NCI-H748 (cell line): ENCODE measurements around the gene RTL10.
A peak's percentile ranks its signal among the peaks of the same experiment; 100 is the strongest.

Experiments
- DNase-seq: peaks from one replicate; lab custom pipeline; 2025; ENCODE audit not compliant: unreplicated experiment; lab: John Stamatoyannopoulos, UW

RTL10 gene

GRCh38 chr22:19824926-19825339, 29.7 kb downstream of the RTL10 start:
- DNase-seq: no peak

GRCh38 chr22:19824212-19824925, 30.3 kb downstream of the RTL10 start:
- DNase-seq: no peak

- peak; percentile 18 for DNase-seq
Measured at GRCh38 chr22:19823902-19824211, 30.8 kb downstream of the RTL10 start.

DNA sequence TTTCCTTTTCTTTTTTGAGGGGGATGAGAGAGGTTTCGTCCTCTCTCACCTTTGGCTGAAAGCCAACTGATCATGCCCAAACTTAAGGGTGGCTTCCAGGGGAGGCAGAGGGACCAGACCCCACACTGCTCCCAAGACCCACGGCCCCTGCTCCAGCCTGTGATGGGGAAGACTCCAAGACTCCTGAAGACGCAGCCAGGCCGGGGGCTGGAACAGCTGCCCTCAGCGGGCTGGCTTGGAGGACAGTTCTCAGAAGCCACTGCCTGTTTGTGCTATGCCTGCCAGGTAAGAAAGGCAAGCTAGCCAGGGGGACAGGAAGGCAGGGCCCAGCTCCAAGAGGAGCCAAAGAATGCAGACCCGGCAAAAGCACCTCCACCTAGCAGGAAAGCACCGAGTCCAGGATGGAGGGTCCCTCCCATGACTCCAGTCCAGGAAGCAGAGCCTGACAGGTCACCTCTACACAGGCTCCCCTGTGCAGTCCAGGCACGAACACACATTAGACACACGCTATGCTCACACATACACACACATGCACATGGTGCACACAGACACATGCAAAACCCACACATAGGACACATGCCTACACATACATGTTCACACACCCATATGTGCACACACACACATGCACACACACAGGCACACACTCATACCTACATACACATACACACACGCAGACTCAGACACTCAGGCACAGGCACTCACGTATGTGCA, 31.3 kb downstream of the RTL10 start:
- no peak for DNase-seq

DNA sequence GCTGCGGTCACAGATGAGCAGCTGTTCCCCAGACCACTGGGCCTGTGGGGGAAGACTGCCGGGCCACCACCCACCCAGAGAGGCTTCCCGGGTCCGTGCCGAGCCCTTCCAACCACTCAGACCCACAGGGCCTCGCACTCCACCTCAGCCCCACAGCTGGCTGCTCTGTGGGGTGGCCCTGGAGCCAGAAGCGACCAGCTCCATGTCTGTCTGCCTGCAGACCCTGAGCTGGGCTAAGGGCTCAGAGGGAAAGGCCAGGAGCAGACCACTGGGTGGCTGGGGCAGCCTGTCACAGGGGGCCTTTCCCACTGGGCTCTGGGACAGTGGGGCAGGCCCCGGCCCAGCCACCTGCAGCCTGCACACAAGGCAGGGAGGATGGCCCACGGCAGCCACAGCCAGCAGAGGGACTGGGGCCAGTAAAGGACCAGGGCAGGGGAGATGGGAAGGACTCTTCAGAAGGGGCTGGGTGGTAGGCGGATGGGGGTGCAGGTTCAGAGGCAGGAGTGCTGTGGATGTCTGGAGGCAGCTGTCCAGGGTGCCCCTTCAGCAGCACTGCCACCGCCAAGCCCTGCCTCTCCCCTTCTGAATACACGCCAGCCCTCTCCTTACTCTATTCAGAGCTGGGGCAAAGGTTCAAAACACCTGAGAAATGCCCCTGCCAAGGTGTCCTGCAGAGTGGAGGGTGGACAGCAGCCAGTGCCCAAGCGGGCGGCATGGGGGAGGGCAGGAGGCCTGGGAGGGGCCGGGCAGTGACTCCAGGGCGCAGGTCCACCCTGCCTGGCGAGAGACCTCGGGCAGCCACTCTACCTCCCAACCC, 32.2 kb downstream of the RTL10 start:
- DNase-seq: no peak

DNA sequence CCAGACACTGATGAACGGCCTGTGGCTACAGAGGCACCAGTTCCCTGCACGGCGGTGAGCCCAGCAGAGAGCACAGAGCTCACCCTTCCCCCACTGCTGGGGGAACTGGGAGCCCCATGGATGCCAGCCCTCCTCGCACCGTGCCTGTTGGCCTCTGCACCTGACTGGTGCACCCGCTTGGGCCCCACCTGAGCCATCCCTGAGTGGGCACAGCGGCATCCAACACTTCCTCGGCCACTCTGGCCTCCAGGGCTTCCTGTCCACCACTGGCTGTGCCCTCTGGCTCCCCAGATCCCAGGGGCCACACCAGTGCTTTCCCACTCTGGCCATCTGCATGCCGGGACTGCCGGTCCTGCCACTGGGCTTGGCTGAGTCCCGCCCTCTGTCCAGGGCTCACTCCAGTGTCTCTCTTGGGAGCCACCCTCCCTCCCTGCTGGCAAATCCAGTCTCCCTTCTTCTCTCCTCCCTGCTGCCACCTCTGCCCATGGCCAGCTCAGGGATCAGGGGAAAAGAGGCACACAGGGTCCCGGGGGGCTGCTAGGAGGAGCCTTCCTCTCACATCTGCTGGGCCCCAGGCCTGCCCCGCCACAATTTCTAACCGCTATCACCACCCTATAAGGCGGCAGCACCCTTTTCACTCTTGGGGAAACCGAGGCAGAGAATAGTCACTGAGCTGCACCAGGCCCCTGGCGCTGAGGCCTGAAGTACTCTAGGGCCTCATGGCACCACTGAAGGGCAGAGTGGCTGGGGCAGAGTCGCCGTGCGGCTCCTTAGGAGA, 33.0 kb downstream of the RTL10 start:
- no peak for DNase-seq

- no peak for DNase-seq
Measured at GRCh38 chr22:19820880-19821522, 33.7 kb downstream of the RTL10 start.

DNA sequence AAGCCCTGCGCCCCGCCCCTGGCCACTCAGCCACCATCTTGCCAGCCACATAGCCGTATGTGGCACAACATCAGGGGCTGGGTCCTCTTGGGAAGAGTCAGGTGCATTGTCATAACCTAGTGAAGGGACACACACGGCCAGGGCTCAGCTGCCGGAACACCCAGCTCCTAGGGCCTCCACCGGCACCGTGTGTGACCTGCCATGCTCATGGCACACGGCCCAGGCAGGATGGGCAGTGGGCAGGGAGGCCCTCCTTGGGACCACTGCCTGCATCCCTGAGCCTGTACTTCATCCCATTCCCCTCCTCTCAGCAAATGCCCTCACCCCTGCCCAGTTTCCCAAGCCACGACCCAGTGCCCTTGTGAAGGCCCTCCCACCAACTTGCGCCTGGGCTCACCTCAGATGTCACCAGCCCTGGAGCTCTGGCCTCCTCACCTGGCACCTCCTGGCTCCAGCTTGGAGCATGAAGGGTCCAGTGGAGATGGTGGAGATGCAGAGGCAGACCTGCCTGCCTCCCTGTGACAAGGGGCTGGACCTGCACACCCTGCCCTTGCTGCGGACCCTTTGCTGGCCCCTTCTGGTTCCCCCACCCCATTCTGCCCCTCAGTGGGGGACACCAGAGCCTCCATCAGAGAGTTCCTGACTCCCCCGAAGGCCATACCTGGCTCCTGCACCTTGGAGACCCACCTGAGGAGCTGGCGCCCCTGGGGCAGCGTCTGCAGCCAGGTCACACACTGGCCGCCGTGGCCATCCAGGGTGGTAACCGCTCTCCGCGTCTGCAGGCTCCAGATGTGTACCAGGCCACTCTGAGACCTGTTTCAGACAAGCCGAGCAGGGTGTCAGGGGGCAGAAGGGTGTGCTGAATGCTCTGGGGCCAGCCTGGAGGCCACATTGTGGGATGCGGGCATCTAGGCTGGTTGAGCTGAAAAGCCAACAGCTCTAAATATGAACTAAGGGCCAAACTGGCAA, 34.5 kb downstream of the RTL10 start:
- DNase-seq: no peak

GRCh38 chr22:19819208-19819910, 35.3 kb downstream of the RTL10 start:
- no peak for DNase-seq

GRCh38 chr22:19818324-19819207, 36.1 kb downstream of the RTL10 start:
- no peak for DNase-seq

- no peak for DNase-seq
Measured at GRCh38 chr22:19816372-19817119, 38.1 kb downstream of the RTL10 start.

GRCh38 chr22:19815823-19816290, 38.8 kb downstream of the RTL10 start:
- DNase-seq: no peak

DNA sequence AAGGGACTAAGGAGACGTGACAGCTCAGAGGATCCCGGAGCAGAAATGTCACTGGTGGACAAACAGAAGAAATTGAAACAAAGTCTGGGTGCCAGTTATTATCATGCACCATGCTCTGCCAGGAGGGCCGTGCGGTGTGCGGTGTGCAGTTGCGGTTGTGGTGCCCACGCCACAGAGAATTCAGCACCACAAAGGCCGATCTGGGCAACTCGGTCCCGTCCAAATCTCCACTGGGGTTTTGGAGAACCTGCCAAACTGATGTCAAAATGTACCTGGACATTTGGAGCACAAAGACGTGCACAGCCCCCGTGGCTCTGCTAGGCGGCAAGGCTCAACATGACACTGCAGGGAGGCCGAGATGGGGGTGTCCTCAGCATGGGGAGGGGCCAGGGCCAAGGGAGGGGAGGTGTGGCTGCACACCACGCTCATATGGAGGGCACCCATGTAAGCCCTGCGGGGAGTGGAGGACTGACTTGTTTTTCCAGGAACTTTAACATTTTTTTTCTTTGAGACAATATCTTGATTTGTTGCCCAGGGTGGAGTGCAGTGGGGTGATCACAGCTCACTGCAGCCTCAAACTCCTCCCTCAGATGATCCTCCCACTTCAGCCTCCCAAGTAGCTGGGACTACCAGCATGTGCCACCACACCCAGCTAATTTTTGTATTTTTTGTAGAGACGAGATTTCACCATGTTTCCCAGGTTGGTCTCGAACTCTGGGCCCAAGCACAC, 39.4 kb downstream of the RTL10 start:
- no peak for DNase-seq

- DNase-seq: no peak
Measured at GRCh38 chr22:19814428-19814827, 40.2 kb downstream of the RTL10 start.

DNA sequence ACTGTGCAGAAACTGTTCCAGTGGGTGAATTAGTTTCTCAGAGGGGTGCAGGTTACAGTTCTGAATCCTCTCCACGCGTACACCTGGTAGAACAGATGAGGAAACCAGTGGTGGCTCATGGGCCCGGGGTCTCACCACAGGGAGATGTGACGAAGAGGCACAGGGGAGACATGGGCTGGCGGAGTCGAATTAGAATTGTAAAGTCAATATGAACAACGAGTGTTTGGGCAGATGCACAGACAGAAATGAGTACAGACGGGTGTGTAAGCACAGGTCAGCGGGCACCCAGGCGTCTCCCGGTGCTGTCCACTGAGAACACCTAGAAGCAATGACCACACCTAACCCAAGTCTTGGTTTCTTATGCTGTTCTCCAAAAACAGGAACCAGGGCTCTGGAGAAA, 41.8 kb downstream of the RTL10 start:
- no peak for DNase-seq
